Measurements from ENCODE around the gene MUC4.

DNA sequence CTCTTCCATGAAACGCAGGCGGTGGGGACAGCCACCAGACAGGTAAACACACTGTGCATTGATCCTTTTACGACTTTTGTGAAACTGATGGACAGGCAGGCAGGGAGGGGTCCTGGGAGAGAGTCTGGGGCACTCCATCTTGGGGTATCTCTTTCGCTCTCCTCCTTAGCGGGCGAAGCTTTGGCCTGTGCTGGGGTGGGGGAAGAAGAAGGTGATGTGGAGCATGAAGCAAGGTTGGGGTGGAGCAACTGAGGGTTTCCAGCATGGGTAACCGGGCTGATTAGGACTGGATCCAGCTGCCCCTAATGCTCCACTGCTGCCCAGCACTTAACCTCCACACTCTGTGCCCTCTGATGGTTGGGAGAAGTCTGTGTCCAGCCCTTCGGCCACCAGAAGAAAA, 65.4 kb downstream of the MUC4 start:
- TF ChIP-seq, protein P1, sequence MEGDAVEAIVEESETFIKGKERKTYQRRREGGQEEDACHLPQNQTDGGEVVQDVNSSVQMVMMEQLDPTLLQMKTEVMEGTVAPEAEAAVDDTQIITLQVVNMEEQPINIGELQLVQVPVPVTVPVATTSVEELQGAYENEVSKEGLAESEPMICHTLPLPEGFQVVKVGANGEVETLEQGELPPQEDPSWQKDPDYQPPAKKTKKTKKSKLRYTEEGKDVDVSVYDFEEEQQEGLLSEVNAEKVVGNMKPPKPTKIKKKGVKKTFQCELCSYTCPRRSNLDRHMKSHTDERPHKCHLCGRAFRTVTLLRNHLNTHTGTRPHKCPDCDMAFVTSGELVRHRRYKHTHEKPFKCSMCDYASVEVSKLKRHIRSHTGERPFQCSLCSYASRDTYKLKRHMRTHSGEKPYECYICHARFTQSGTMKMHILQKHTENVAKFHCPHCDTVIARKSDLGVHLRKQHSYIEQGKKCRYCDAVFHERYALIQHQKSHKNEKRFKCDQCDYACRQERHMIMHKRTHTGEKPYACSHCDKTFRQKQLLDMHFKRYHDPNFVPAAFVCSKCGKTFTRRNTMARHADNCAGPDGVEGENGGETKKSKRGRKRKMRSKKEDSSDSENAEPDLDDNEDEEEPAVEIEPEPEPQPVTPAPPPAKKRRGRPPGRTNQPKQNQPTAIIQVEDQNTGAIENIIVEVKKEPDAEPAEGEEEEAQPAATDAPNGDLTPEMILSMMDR (IDR thresholded peaks at IDR 0.05; ENCODE audit: poor library complexity, severe bottlenecking), result no peak
- TF ChIP-seq EZH2 (IDR thresholded peaks at IDR 0.05; ENCODE audit: borderline replicate concordance, insufficient read depth, low read length, poor library complexity, severe bottlenecking), result no peak
